H9 (cell line): Measurements from ENCODE around the gene SLC19A1. TPM values are rescaled to one million over a fixed set of nuclear protein-coding genes. Genes with fewer than 3 reads are reported as not detected.

ENCODE experiments used
- DNase-seq: peaks from one replicate; pipeline ENCODE4 v3.0.0-alpha.2; 2017
- H2AFZ ChIP-seq: one replicate; pipeline ENCODE4 v1.6.1; 2013; ENCODE audit warnings: mild to moderate bottlenecking, low read length, control low read depth, moderate library complexity
- H2AK5ac ChIP-seq: 2 replicates; pipeline ENCODE4 v1.6.1; 2013; ENCODE audit warnings: low read length, control low read depth, mixed read lengths; ENCODE audit not compliant: insufficient read length
- H2BK120ac ChIP-seq: one replicate; pipeline ENCODE4 v1.6.1; 2013; ENCODE audit warnings: low read depth, mild to moderate bottlenecking, low read length, control low read depth, inconsistent platforms; ENCODE audit not compliant: poor library complexity, severe bottlenecking
- H2BK12ac ChIP-seq: 2 replicates; pipeline ENCODE4 v1.6.1; 2013; ENCODE audit warnings: low read length, control low read depth, mixed read lengths, low read depth; ENCODE audit not compliant: insufficient read length
- H2BK15ac ChIP-seq: 2 replicates; pipeline ENCODE4 v1.6.1; 2013; ENCODE audit warnings: low read depth, low read length, control low read depth
- H2BK20ac ChIP-seq: one replicate; pipeline ENCODE4 v1.6.1; 2013; ENCODE audit warnings: low read depth, mild to moderate bottlenecking, low read length, control low read depth, inconsistent platforms; ENCODE audit not compliant: poor library complexity, severe bottlenecking
- H2BK5ac ChIP-seq: 2 replicates; pipeline ENCODE4 v1.6.1; 2013; ENCODE audit warnings: low read length, control low read depth, mixed read lengths; ENCODE audit not compliant: insufficient read length
- H3K14ac ChIP-seq: 2 replicates; pipeline ENCODE4 v1.6.1; 2013; ENCODE audit warnings: low read length, control low read depth; ENCODE audit not compliant: insufficient read depth
- H3K18ac ChIP-seq: 2 replicates; pipeline ENCODE4 v1.6.1; 2013; ENCODE audit warnings: low read depth, mild to moderate bottlenecking, mixed read lengths, low read length, control low read depth; ENCODE audit not compliant: insufficient read length
- H3K23ac ChIP-seq: 2 replicates; pipeline ENCODE4 v1.6.1; 2013; ENCODE audit warnings: low read length, control low read depth, mixed read lengths, low read depth; ENCODE audit not compliant: insufficient read length
- H3K23me2 ChIP-seq: 2 replicates; pipeline ENCODE4 v1.6.1; 2013; ENCODE audit warnings: low read depth, mild to moderate bottlenecking, mixed read lengths, low read length, control low read depth; ENCODE audit not compliant: insufficient read length, poor library complexity, severe bottlenecking
- H3K27ac ChIP-seq: 2 replicates; pipeline ENCODE4 v1.5.1; 2013; ENCODE audit warnings: low read length, control low read depth, mixed read lengths, low read depth; ENCODE audit not compliant: insufficient read length
- H3K27me3 ChIP-seq: 2 replicates; pipeline ENCODE4 v1.6.1; 2013; ENCODE audit warnings: low read length, control low read depth, inconsistent platforms; ENCODE audit not compliant: insufficient read depth
- H3K4ac ChIP-seq: 2 replicates; pipeline ENCODE4 v1.6.1; 2013; ENCODE audit warnings: low read depth, mild to moderate bottlenecking, control low read depth, inconsistent platforms, low read length, moderate library complexity
- H3K4me1 ChIP-seq: 2 replicates; pipeline ENCODE4 v1.6.1; 2013; ENCODE audit warnings: low read length, control low read depth, inconsistent platforms; ENCODE audit not compliant: insufficient read depth
- H3K4me2 ChIP-seq: 2 replicates; pipeline ENCODE4 v1.6.1; 2013; ENCODE audit warnings: low read length, control low read depth, mixed read lengths; ENCODE audit not compliant: insufficient read length, insufficient read depth
- H3K56ac ChIP-seq: 2 replicates; pipeline ENCODE4 v1.6.1; 2013; ENCODE audit warnings: low read depth, mild to moderate bottlenecking, mixed read lengths, low read length, control low read depth; ENCODE audit not compliant: insufficient read length
- H3K79me1 ChIP-seq: 2 replicates; pipeline ENCODE4 v1.6.1; 2013; ENCODE audit warnings: low read depth, mild to moderate bottlenecking, moderate library complexity, low read length, control low read depth, inconsistent platforms; ENCODE audit not compliant: insufficient read depth, poor library complexity, severe bottlenecking
- H3K79me2 ChIP-seq: 2 replicates; pipeline ENCODE4 v1.6.1; 2013; ENCODE audit warnings: low read length, control low read depth, inconsistent platforms; ENCODE audit not compliant: insufficient read depth
- H3K9ac ChIP-seq: 2 replicates; pipeline ENCODE4 v1.6.1; 2013; ENCODE audit warnings: low read length, control low read depth, mixed read lengths; ENCODE audit not compliant: insufficient read length; ENCODE audit errors: extremely low read depth
- H3K9me3 ChIP-seq: one replicate; pipeline ENCODE4 v1.6.1; 2013; ENCODE audit warnings: low read depth, low read length, inconsistent platforms; ENCODE audit not compliant: control insufficient read depth
- H3T11ph ChIP-seq: one replicate; pipeline ENCODE4 v1.6.1; 2013; ENCODE audit warnings: mild to moderate bottlenecking, low read length, control low read depth, inconsistent platforms
- H4K20me1 ChIP-seq: one replicate; pipeline ENCODE4 v1.6.1; 2013; ENCODE audit not compliant: control insufficient read depth, insufficient read length, insufficient read depth
- H4K5ac ChIP-seq: 2 replicates; pipeline ENCODE4 v1.6.1; 2013; ENCODE audit warnings: low read depth, mild to moderate bottlenecking, mixed read lengths, low read length, control low read depth; ENCODE audit not compliant: insufficient read length
- H4K8ac ChIP-seq: replicated peaks from 2 replicates; pipeline ENCODE4 v1.6.1; 2013; ENCODE audit warnings: low read length, control low read depth, mixed read lengths, low read depth; ENCODE audit not compliant: insufficient read length
- H4K91ac ChIP-seq: 2 replicates; pipeline ENCODE4 v1.6.1; 2013; ENCODE audit warnings: low read depth, mild to moderate bottlenecking, moderate library complexity, mixed read lengths, low read length, control low read depth; ENCODE audit not compliant: insufficient read length
- H3K27ac Mint-ChIP-seq, 3 experiments: 2 replicates in 2 of 3; 3 replicates in 1 of 3; pipeline ENCODE4 v1.8.0; 2020 to 2021; ENCODE audit warnings: mixed read lengths in 3 of 3, mild to moderate bottlenecking in 1 of 3, moderate library complexity in 1 of 3
- H3K27me3 Mint-ChIP-seq: 2 replicates; pipeline ENCODE4 v1.8.0; 2021; ENCODE audit warnings: low read depth, mild to moderate bottlenecking, moderate library complexity, mixed read lengths
- H3K36me3 Mint-ChIP-seq, 3 experiments: 2 replicates in 2 of 3; 3 replicates in 1 of 3; pipeline ENCODE4 v1.8.0; 2020 to 2021; ENCODE audit warnings: low read depth in 3 of 3, mixed read lengths in 3 of 3; ENCODE audit not compliant: insufficient read depth in 1 of 3
- H3K4me1 Mint-ChIP-seq, 2 experiments: 2 replicates each; pipeline ENCODE4 v1.8.0; 2020; ENCODE audit warnings: mixed read lengths in 2 of 2
- H3K4me3 Mint-ChIP-seq, 2 experiments: 2 replicates in 1 of 2; 3 replicates in 1 of 2; pipeline ENCODE4 v1.8.0; 2020 to 2021; ENCODE audit warnings: mild to moderate bottlenecking in 2 of 2, mixed read lengths in 2 of 2, moderate library complexity in 1 of 2
- H3K9me3 Mint-ChIP-seq, 2 experiments: 2 replicates in 1 of 2; 3 replicates in 1 of 2; pipeline ENCODE4 v1.8.0; 2020; ENCODE audit warnings: mild to moderate bottlenecking in 2 of 2, mixed read lengths in 2 of 2, moderate library complexity in 1 of 2
- WGBS: extraction: QIAGEN DNeasy Blood & Tissue Kit; methylation state at CpG from one replicate; pipeline ENCODE4 v1.1.7; 2013; ENCODE audit warnings: missing lambda C conversion rate, low lambda C conversion rate, mixed read lengths; ENCODE audit not compliant: insufficient read length; ENCODE audit errors: extremely low coverage; 5-methylcytosine and 5-hydroxymethylcytosine counted together
- total RNA-seq: library from RNA; stranded (reverse); gene quantifications from 2 replicates; pipeline ENCODE4 v1.2.1, GENCODE V29; 2021
- TF ChIP-seq, protein P1 (sequence below): fragments of 200-600 bp; sonication (generic); conservative IDR thresholded peaks from 3 replicates; pipeline ENCODE4 v1.8.0; 2021; ENCODE audit warnings: antibody characterized with exemption, mild to moderate bottlenecking

The SLC19A1 gene
- total RNA-seq, 1 experiment from 2014 or later, result 32.4 TPM

DNA sequence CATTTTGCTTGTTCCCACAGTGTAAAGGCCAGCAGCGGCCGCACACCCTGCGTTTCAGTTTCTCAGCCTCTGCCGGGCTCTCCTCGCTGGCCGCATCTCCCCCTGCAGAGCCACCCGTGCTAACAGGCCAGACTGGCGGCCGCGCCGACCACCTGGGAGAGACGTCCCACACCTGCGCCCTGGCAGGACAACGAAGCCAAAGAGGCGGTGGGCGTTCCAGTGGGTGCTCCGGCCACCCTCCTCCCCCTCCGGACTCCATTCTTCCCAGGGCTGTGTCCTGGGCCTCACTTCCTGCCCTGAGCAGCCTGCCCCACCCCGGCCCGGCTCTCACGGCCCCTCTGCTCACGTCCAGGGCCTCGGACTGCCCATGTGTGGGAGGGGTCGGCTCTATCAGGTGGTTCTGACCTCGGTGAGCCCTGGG is 31.9 kb upstream of the SLC19A1 start:
- Histone ChIP-seq H2BK120ac (no peak overlapping the region), H2AFZ (no peak overlapping the region), H3K18ac (peak overlapping the region; percentile 11), H4K8ac (no peak overlapping the region), H3K27ac (no peak overlapping the region), H2BK20ac (no peak overlapping the region), H3K9ac (no peak overlapping the region), H3T11ph (no peak overlapping the region), H3K23me2 (no peaks in the 10 kb centered on the region), H3K27me3 (no peaks in the 10 kb centered on the region), H3K4me1 (peaks cover 4% of the 10 kb centered on the region; the same call in 1 of the 2 replicates), H4K5ac (no peak overlapping the region), H3K23ac (no peak overlapping the region), H2BK12ac (no peak overlapping the region), H3K14ac (0 out of 2 replicates have a peak overlapping the region, but pooled peaks have one; percentile 29), H4K20me1 (no peaks in the 10 kb centered on the region), H3K4me2 (no peak overlapping the region), H3K4ac (no peak overlapping the region), H2BK5ac (no peak overlapping the region), H3K56ac (no peak overlapping the region), H3K9me3 (no peaks in the 10 kb centered on the region), H3K79me2 (no peaks in the 10 kb centered on the region), H2AK5ac (no peak overlapping the region), H2BK15ac (no peak overlapping the region), H3K79me1 (no peaks in the 10 kb centered on the region), H4K91ac (no peak overlapping the region)
- no CpG with 5 or more reads among the region's 25 CpGs for WGBS
- Mint-ChIP-seq H3K4me1 (peaks cover 2 to 9% of the 10 kb centered on the region in 2 experiments; a peak in 3 of 4 replicates), H3K9me3 (no peaks in the 10 kb centered on the region), H3K27ac (no peak overlapping the region), H3K4me3 (no peak overlapping the region), H3K36me3 (no peaks in the 10 kb centered on the region), H3K27me3 (peaks cover 14% of the 10 kb centered on the region)
- peak; percentile 39 for DNase-seq
- TF ChIP-seq, protein P1, sequence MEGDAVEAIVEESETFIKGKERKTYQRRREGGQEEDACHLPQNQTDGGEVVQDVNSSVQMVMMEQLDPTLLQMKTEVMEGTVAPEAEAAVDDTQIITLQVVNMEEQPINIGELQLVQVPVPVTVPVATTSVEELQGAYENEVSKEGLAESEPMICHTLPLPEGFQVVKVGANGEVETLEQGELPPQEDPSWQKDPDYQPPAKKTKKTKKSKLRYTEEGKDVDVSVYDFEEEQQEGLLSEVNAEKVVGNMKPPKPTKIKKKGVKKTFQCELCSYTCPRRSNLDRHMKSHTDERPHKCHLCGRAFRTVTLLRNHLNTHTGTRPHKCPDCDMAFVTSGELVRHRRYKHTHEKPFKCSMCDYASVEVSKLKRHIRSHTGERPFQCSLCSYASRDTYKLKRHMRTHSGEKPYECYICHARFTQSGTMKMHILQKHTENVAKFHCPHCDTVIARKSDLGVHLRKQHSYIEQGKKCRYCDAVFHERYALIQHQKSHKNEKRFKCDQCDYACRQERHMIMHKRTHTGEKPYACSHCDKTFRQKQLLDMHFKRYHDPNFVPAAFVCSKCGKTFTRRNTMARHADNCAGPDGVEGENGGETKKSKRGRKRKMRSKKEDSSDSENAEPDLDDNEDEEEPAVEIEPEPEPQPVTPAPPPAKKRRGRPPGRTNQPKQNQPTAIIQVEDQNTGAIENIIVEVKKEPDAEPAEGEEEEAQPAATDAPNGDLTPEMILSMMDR, result no peak
